IMR-90 (cell line): ENCODE data around the gene ACYP1. TPM values are rescaled to one million over a fixed set of nuclear protein-coding genes. Genes with fewer than 3 reads are reported as not detected.

ENCODE experiments used
- ATAC-seq: fragments of 200-7000 bp; cut with Tn5 transposase; 2 replicates; pipeline ENCODE4 v1.9.1; 2020; ENCODE audit warnings: low read depth, mild to moderate bottlenecking, moderate library complexity
- BruUV-seq: library from RNA; stranded (reverse); fragments of 400-500 nt; replicated peaks from 2 replicates; lab custom pipeline; 2021; lab: Mats Ljungman, UMichigan
- CTCF ChIA-PET: fragments of 300-600 bp; formaldehyde crosslinking; extraction: SDS; loops from one replicate; lab custom pipeline; 2021; ENCODE audit warnings: antibody characterized with exemption; lab: Yijun Ruan, JAX
- POLR2A ChIA-PET: fragments of 300-600 bp; sonication (Branson Sonifier 250); formaldehyde crosslinking; loops from one replicate; lab custom pipeline; 2022; ENCODE audit warnings: antibody characterized with exemption; ENCODE audit not compliant: unreplicated experiment; lab: Charles Lee
- DNase-seq: peaks from one replicate; pipeline ENCODE4 v3.0.0; 2013
- H2AFZ ChIP-seq: replicated peaks from 2 replicates; pipeline ENCODE3; 2013; ENCODE audit warnings: low read length, mild to moderate bottlenecking; ENCODE audit not compliant: poor library complexity
- H2AK5ac ChIP-seq: 2 replicates; pipeline ENCODE4 v1.6.1; 2013; ENCODE audit warnings: low read depth, low read length, inconsistent platforms
- H2AK9ac ChIP-seq: replicated peaks from 2 replicates; pipeline ENCODE3; 2013; ENCODE audit warnings: mild to moderate bottlenecking, low read depth, low read length, moderate library complexity; ENCODE audit not compliant: poor library complexity
- H2BK120ac ChIP-seq: 2 replicates; pipeline ENCODE4 v1.6.1; 2013; ENCODE audit warnings: low read depth, low read length, inconsistent platforms
- H2BK15ac ChIP-seq: 3 replicates; pipeline ENCODE4 v1.6.1; 2013; ENCODE audit warnings: low read depth, low read length, inconsistent platforms
- H2BK20ac ChIP-seq: 2 replicates; pipeline ENCODE4 v1.6.1; 2013; ENCODE audit warnings: low read depth, mild to moderate bottlenecking, inconsistent platforms, low read length, moderate library complexity
- H2BK5ac ChIP-seq: 2 replicates; pipeline ENCODE4 v1.6.1; 2013; ENCODE audit warnings: mild to moderate bottlenecking, low read depth, low read length, inconsistent platforms; ENCODE audit not compliant: poor library complexity, severe bottlenecking
- H3K14ac ChIP-seq: replicated peaks from 2 replicates; pipeline ENCODE4 v1.6.1; 2013; ENCODE audit warnings: low read depth, low read length, inconsistent platforms
- H3K18ac ChIP-seq: 2 replicates; pipeline ENCODE4 v1.6.1; 2013; ENCODE audit warnings: low read depth, low read length, control low read depth
- H3K23ac ChIP-seq: 2 replicates; pipeline ENCODE4 v1.6.1; 2013; ENCODE audit warnings: low read depth, low read length, inconsistent platforms
- H3K27ac ChIP-seq: 2 replicates; pipeline ENCODE4 v1.5.1; 2013; ENCODE audit warnings: mild to moderate bottlenecking, control low read depth, low read length; ENCODE audit not compliant: insufficient read depth
- H3K27me3 ChIP-seq: 2 replicates; pipeline ENCODE4 v1.6.1; 2013; ENCODE audit warnings: low read length; ENCODE audit not compliant: control insufficient read depth, insufficient read depth
- H3K36me3 ChIP-seq: 2 replicates; pipeline ENCODE4 v1.6.1; 2013; ENCODE audit warnings: low read length, mixed read lengths; ENCODE audit not compliant: control insufficient read depth, insufficient read depth
- H3K4ac ChIP-seq: 2 replicates; pipeline ENCODE4 v1.6.1; 2013; ENCODE audit warnings: low read depth, low read length, inconsistent platforms
- H3K4me1 ChIP-seq: 2 replicates; pipeline ENCODE4 v1.6.1; 2013; ENCODE audit warnings: low read length, mixed read lengths; ENCODE audit not compliant: control insufficient read depth, insufficient read depth
- H3K4me2 ChIP-seq: 2 replicates; pipeline ENCODE4 v1.6.1; 2013; ENCODE audit warnings: low read depth, mild to moderate bottlenecking, control low read depth, low read length, moderate library complexity
- H3K4me3 ChIP-seq: 2 replicates; pipeline ENCODE4 v1.5.1; 2013; ENCODE audit warnings: low read depth, mild to moderate bottlenecking, control low read depth, low read length, moderate library complexity; ENCODE audit not compliant: insufficient read depth
- H3K56ac ChIP-seq: 2 replicates; pipeline ENCODE4 v1.6.1; 2013; ENCODE audit warnings: low read length, inconsistent platforms; ENCODE audit not compliant: insufficient read depth; ENCODE audit errors: extremely low read depth
- H3K79me1 ChIP-seq, 2 experiments: 2 replicates each; pipeline ENCODE4 v1.6.1; 2013; ENCODE audit warnings: low read length in 2 of 2, inconsistent platforms in 1 of 2, low read depth in 1 of 2
- H3K9ac ChIP-seq: 2 replicates; pipeline ENCODE4 v1.6.1; 2013; ENCODE audit warnings: low read depth, low read length, control low read depth
- H3K9me1 ChIP-seq: 2 replicates; pipeline ENCODE4 v1.6.1; 2013; ENCODE audit warnings: low read length, inconsistent platforms; ENCODE audit not compliant: insufficient read depth
- H3K9me3 ChIP-seq: 2 replicates; pipeline ENCODE4 v1.6.1; 2013; ENCODE audit warnings: low read length; ENCODE audit not compliant: control insufficient read depth, insufficient read depth
- H4K20me1 ChIP-seq: 2 replicates; pipeline ENCODE4 v1.6.1; 2013; ENCODE audit warnings: low read length, inconsistent platforms; ENCODE audit not compliant: insufficient read depth
- H4K5ac ChIP-seq: 2 replicates; pipeline ENCODE4 v1.6.1; 2013; ENCODE audit warnings: mild to moderate bottlenecking, low read depth, low read length, control low read depth
- H4K8ac ChIP-seq, 2 experiments: 2 replicates each; pipeline ENCODE4 v1.6.1; 2013; ENCODE audit warnings: low read depth in 2 of 2, low read length in 2 of 2, control low read depth in 1 of 2, inconsistent platforms in 1 of 2
- H4K91ac ChIP-seq: 2 replicates; pipeline ENCODE4 v1.6.1; 2013; ENCODE audit warnings: low read depth, low read length, inconsistent platforms; ENCODE audit not compliant: insufficient read depth
- FOS ChIP-seq: fragments of 150-350 bp; IDR thresholded peaks from 2 replicates; pipeline ENCODE4 v1.6.1; 2016; ENCODE audit warnings: low read depth, low read length
- MAFK ChIP-seq: IDR thresholded peaks from 2 replicates; pipeline ENCODE4 v1.6.1; 2012; ENCODE audit warnings: low read depth, low read length, improper control_type of control experiment
- WGBS, 2 experiments: methylation state at CpG; one replicate each; pipeline versions ENCODE4 v1.1.5 to v1.1.7; 2013; ENCODE audit warnings: missing lambda C conversion rate in 2 of 2; ENCODE audit not compliant: insufficient read length in 1 of 2; ENCODE audit errors: extremely low coverage in 2 of 2; 5-methylcytosine and 5-hydroxymethylcytosine counted together
- dilution Hi-C: fragments of 300-500 bp; cut with HindIII; formaldehyde crosslinking; loops from one replicate; pipeline ENCODE4 v1.14.3; 2018; ENCODE audit warnings: low sequenced_read_pairs; ENCODE audit not compliant: unreplicated experiment
- in situ Hi-C: fragments of 300-500 bp; cut with MboI; formaldehyde crosslinking; loops from 3 replicates; pipeline ENCODE4 v1.14.3; 2019; ENCODE audit warnings: low sequenced_read_pairs, inconsistent platforms, mixed read lengths
- intact Hi-C: fragments of 100-400 bp; cut with micrococcal nuclease; formaldehyde crosslinking; loops from 2 replicates; pipeline ENCODE4 v1.10.0; 2022
- polyA plus RNA-seq, 3 experiments: library from polyadenylated mRNA; depleted of rRNA; stranded (reverse); fragments of >200 nt; gene quantifications; 2 replicates each; pipeline ENCODE4 v1.2.3, GENCODE V29; 2012; ENCODE audit warnings: low replicate concordance in 1 of 3
- total RNA-seq: library from RNA; depleted of rRNA; stranded (reverse); fragments of >200 nt; gene quantifications from 2 replicates; pipeline ENCODE4 v1.2.3, GENCODE V29; 2012

ACYP1 gene
- total and polyA plus RNA-seq, 2 of the 4 experiments (the other 2 are of a cell fraction): 4.1 to 24.0 TPM

- WGBS, 2 experiments: 100% methylated on average over 1 of the region's 2 CpGs; no CpG with 5 or more reads in 1 of the 2 experiments
- no TSS peak for BruUV-seq
- no peak overlapping the region for H3K4me3 ChIP-seq
- POLR2A ChIA-PET: no interaction called here
- H2AK9ac ChIP-seq: no peak overlapping the region
- no peak overlapping the region for H2AFZ ChIP-seq
- no peak overlapping the region for H3K4ac ChIP-seq
- no peak overlapping the region for H2BK20ac ChIP-seq
- no peak overlapping the region for H3K9ac ChIP-seq
- H4K8ac ChIP-seq: no peak overlapping the region
- no peak overlapping the region for H4K5ac ChIP-seq
- H3K9me3 ChIP-seq: no peaks in the 10 kb centered on the region
- H2BK5ac ChIP-seq: no peak overlapping the region
- DNase-seq (no peak), ATAC-seq (no peak)
- intact Hi-C loops: loop anchor here (1.0 to 2.0 kb wide), 3 partner anchors 142 to 227 kb away; no protein-coding TSS in a partner anchor
- no peak overlapping the region for H3K23ac ChIP-seq
- TF ChIP-seq MAFK (peak; percentile 25; the same call in 1 of the 2 replicates), FOS (no peak)
- H3K56ac ChIP-seq: no peak overlapping the region
- H3K27me3 ChIP-seq: no peaks in the 10 kb centered on the region
- H3K27ac ChIP-seq: no peak overlapping the region
- H3K18ac ChIP-seq: no peak overlapping the region
- H3K36me3 ChIP-seq: peaks cover 30% of the 10 kb centered on the region
- no peak overlapping the region for H2AK5ac ChIP-seq
- H4K20me1 ChIP-seq: no peaks in the 10 kb centered on the region
- in situ Hi-C loops: no loop called here
- H3K79me1 ChIP-seq: no peaks in the 10 kb centered on the region; a peak in 1 of 4 replicates
- CTCF ChIA-PET: interaction anchor here (0.5 to 1.5 kb wide), 14 partner anchors 19 to 282 kb away, joined by 3 to 7 read pairs (median 3); partner anchors contain the start of genes PGF, PROX2, RPS6KL1 and ZC2HC1C
- H3K4me1 ChIP-seq: 0 out of 2 replicates have a peak, but pooled peaks cover 3% of the 10 kb centered on the region
- H3K9me1 ChIP-seq: no peaks in the 10 kb centered on the region
- no peak overlapping the region for H4K91ac ChIP-seq
- H2BK15ac ChIP-seq: no peak overlapping the region
- dilution Hi-C loops: no loop called here
- no peak overlapping the region for H2BK120ac ChIP-seq
- H3K14ac ChIP-seq: no peak overlapping the region
- H3K4me2 ChIP-seq: no peak overlapping the region
Observed at GRCh38 chr14:75088153-75088552, 24.3 kb upstream of the ACYP1 start.
